CD1c-positive myeloid dendritic cell (primary cell): ENCODE measurements around the gene STK10.

Experiments used
- DNase-seq: peaks from one replicate; pipeline ENCODE4 v3.0.0-alpha.2; 2016; ENCODE audit errors: extremely low spot score

Gene STK10

DNA sequence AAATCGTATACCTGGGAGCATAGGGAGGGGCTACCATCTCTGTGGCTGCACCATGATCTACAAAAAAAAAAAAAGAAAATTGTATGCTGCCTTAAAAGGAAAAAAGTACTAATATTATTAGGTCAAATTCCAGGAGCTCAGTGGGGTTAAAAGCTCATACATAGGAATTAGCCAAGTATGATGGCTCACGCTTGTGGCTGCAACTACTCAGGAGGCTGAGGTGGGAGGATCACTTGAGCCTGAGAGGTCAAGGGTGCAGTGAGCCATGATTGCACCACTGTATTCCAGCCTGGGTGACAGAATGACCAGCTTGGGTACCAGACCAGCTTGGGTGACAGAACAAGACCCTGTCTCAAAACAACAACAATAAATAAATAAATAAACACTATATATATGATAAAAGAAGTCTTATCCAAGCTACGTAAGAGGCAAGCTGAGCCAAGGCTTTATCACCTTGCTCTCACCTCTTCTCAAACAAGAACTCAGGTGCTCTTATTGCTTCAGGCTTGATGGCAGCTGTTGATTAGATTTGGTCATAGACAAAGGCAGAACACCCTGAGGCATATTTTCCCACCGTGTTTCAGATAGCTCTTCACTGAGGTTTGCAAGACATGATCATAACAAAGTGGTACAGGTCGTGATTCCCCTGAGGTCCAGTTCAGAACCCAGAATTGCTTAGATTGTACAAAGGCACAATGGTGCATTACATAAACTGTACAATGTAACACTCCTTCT is 178.3 kb downstream of the STK10 start:
- no peak for DNase-seq

DNA sequence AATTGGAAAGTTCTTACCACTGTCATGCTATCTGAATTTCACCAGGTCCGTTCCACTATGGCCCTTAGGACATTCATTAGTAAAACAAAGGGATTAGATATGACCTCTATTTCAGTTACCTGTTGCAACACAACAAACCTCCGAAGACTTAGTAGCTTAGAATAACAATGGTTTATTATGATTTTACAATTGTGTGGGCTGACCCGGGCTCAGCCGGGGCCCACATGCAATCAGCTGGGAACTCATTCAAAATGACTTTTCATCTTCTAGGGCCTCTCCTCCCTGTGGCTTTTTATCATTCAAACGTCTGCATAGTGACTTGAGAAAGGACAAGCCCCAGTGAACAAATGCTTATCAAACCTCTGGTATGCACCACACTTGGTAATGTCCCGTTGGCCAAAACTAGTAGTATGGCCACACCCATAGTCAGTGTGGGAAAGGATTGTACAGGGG is 179.3 kb downstream of the STK10 start:
- no peak for DNase-seq

DNA sequence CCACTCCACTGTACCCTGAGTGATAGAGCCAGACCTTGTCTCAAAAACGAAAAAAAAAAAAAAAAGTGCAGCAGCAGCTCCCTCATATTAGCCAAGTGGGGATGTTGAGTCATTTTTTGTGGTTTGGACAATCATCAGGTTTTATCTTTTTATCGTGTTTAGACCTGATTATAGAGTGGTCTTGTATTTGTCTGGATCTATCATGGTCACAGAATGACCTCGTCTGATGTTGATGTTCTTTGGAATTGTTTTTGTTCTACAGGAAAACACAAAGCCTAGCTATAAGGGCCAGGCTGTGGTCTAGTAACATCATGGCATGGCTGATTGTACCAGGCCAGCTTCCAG is 179.9 kb downstream of the STK10 start:
- DNase-seq: no peak

DNA sequence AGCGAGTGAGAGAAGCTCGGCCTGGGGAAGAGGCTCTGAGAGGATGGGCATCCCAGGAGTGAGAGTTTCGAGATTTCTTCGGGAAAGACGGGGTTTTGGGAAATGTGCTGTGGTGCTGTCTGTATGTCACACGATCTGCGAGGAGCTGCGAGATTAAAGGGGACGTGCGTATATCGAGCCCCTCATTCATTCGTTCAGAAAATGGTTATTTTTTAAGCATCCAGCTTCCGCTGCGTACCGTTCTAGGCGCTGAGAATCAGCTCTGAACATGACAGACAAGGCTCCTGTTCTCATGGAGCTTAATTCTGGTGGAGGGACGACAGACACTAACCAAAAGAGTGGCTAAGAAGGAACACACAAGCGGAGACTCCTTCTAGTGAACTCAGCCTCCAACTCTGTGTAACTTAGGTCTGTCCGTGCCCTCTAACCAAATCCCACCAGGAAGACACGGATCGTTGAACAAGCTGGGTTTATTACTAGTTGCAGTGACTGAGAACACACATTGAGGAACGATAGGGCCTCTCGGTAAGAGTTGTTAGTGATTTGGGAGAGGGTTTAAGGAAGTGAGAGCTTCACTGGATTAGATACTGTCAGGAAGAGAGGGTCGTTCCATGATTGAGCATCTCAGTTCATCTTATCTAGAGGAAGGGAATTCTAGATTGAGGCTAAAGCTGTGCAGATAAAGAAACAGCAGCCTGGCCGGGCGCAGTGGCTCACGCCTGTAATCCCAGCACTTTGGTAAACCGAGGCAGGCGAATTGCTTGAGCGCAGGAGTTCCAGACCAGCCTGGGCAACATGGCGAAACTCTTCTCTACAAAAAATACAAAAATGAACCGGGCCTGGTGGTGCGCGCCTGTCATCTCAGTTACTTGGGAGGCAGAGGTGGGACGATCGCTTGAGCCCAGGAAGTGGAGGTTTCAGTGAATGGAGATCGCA is 180.6 kb downstream of the STK10 start:
- DNase-seq: peak; percentile 53

DNA sequence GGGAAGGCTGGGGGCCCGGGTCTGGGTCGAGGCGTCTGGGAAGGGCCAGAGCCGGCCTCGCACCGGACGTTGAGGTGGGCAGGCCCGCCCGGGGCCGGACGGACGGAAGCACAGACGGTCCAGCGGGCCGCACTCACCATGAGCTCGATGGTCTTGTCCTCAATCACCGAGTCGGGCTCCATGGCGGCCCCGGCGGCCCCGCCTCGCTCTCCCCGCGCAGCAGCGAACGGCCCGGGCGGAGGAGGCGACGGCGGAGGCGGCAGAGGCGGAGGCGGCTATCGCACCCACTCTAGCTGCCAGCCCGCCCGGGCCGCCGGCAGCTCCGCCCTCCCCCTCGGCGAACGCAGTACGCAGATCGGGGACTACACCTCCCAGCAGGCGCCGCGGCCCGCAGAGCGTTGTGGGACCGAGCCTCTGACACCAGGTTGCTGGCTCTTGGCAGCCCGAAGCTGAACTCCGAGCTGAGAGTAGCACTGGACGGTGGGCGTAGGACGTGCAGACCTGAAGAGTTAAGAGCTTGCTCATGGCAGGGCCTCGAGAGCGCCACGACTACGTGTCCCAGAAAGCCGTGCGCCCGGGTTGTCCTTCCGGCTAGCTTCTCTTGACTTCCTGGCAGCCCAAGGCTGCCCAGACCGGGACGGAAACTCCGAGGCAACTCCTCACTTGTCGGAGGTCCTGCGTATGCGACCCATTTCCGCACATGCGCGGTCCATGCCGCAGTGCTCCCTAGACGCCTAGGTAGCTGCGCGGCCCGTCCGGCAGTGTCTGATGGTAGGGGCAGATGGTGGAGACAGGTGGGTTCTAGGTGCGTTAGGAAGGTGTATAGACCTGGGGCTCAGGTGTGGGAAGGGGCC is 181.5 kb downstream of the STK10 start, which contains the start of gene FBXW11:
Gene FBXW11 (minus strand): TSS at position 318 of the 854 bp plus-strand sequence. CDS start 136 bp downstream, at position 182.
- DNase-seq: peak; percentile 97

DNA sequence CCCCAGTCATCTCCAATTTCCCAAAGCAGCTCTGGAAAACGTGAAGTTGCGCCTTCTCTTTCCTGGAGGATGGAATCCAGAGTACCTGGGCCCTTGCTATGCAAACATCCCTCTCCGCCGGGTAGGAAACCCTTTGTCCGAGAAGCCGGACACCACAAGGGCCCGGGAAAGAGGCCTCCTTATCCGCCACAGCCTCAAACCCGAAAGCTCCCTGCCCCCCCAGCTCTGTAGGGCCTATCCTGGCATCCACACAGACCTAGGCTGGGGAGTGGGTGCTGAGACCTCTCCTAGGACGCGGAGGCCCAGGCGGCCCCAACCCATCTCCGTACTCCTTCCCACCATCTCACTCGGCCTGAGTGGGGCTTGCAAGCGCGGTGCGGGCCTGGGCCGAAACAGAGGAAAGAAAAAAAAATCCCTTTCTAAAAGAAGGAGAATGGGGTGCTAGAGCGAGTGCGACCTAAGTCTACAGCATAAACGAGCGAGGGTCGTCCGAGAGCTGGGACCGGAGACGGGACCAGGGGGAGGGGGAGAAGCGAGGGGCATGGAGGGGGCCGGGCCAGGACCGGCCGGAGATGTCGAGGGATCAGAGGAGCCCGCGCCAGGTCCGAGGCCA is 182.2 kb downstream of the STK10 start:
- no peak for DNase-seq

DNA sequence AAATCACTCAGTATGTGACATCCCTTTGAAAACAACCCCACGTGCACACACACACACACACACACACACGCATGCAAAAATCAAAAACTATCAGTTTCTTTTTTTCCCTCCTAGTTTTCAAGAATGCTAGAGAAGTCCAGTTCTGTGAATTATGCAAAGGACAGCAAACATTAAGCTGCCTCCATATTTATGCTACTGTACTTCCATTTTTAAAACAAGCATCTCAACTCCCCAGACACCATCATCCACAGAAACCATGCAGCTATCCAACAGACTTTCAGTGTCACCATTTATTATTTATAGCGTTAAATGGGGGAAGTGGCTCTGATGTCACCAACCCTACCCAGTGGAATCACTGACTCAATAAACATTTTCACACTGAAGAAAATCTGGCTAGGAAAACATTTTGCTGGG is 183.2 kb downstream of the STK10 start:
- peak; percentile 68 for DNase-seq

DNA sequence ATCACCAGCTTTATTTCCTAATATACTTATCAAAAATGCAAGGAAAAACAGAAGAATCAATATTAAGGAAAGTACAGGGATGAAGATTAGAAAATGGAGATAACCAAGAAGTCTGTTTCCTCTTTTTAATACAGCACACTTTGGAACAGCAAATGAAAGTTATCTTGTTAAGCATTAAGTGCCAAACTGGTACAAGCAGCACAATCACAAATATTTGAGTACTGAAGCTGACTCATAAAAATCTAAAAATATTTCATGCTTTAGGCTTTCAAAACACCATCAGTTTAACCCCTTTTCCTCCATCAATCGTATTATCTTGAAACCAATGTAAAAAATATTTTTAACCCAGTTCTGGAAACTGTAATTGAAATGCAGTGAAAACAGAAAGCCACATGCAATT is 184.3 kb downstream of the STK10 start:
- no peak for DNase-seq

DNA sequence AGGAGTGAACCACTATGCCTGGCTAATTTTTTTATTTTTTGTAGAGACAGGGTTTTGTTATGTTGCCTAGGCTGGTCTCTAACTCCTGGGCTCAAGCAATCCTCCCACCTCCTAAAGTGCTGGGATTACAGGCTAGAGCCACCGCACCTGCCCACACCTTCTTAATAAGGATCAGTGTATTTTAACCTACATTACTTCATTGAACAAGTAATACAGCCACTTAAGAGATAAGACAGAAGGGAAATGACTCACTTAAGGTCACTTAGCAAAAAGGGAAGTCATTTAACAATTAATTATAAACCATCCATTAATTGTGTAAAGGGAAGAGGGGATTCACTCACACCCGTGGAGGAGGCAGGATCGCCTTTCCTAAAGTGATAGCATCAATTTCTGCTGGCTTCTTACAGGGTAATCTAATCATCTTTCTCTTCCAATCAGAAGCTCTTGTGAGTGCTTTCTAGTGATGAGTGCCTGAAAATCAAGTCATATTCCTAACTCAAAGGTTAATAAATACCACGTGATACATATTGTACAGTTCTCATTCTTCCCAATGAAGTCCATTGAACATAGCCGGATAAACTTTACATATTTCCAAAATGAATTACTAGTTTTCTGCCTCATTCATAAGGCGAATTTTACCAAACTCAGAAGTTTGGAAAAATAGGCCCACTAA is 185.0 kb downstream of the STK10 start:
- peak; percentile 29 for DNase-seq

DNA sequence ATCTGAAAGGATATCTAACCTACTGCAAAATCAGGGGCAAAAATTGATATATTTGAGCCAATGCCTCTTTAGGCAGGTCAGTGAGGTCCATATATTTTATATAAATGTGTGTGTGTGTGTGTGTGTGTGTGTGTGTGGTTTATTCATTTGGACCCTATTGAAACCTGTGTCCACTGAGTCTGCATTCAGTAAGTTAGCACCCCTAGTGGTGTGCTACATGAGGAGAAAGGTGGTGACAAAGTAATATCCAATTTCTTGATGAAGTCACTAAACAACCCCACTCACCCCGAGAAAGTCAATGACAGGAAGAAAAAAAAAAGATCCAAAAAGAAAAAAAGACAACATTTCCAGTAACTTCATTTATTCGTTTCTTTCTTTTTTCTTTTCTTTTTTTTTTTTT is 185.7 kb downstream of the STK10 start:
- DNase-seq: no peak

DNA sequence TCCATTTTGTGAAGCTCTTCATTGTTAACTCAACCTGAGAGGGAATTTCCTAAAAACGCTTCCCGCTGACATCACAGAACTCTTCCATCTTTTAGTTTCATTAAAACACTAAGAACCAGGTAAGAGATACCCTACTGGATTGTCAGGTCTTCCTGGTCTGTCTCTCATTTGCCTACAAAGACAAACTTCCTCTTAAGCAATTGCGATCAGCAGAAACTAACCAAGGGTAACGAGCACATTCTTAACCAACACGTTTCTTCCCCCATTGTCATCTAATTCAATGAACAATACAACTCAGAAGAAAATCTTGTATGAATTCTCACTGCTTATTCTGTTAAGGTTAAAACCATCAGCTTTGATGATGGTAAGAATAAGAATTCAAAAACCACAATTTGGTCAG is 188.1 kb downstream of the STK10 start:
- DNase-seq: peak; percentile 21

DNA sequence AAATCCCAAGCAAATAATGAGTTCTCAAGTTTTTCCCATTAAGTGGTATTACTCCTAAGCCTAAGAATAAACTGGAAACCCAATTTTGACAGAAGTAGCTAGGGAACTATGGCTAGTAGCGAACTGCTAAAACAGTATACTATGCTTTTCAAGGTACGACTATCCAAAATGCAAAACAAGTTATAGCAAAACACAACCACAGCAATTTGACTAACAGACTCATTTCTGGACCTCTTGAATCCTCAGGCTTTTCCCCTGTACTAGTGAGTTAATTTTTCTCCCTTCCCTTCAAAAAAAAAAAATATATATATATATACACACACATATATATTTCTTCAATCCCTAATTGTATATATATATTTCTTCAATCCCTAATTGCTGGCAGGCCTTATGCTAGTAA is 188.9 kb downstream of the STK10 start:
- DNase-seq: no peak

DNA sequence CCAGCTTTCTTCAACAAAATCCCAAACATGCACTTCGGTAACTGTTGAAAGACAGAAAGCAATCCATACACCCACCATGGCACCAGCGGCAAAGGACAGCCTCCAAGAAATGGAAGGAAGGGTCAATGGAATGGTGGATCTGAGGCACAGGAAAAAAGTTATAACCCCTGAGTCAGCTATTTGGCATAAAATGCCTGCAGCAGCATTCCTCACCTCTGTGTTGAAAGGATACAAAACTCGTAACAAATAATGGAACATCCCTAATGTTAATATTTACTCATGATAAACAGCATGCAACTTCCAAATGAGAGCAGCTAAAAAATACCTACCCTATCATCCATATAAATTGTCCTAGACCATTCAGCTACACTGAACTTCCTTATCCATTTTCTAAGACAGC is 191.0 kb downstream of the STK10 start:
- no peak for DNase-seq

DNA sequence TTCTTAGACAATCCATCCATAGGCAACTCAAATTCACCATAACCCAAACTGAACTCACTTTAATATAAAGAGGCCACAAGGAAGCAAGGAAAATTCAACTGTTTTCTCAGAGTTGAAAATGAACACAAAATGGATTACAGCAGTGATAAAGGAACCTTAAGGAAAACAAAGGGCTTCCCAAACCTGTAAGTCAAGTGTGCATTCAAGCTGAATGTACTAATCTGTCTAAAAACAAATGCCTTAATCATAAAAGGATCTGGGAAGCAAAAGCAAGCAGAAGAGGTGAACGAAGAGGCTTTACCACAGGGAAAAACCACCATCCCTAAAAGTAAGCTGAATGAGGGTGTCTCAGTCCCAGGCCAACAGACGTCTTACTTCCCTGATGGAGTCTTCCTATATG is 195.2 kb downstream of the STK10 start:
- no peak for DNase-seq

DNA sequence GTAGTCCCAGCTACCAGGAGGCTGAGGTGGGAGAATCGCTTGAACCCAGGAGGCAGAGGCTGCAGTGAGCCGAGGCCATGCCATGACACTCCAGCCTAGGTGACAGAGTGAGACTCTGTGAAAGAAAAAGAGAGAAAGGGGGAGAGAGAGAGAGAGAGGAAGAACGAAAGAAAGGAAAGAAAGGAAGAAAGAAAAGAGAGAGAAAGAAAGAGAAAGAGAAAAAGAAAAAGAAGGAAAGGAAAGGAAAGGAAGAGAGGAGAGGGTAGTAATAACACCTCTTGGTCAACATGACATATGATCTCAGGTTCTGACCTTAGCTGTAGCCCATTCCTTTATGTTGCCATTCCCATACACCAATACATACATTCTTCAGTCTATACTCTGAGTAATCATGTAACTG is 195.7 kb downstream of the STK10 start:
- no peak for DNase-seq
